ENCODE data around the gene ULK4.
"Not testable (repeated sequence)": the region's sequence is repeated elsewhere in the genome, so short reads cannot be mapped to it uniquely, and the experiment has no call there.

ULK4 gene

GRCh38 chr3:41579861-41580260 lies 382.0 kb downstream of the ULK4 start:
- DNase-seq (ENCODE audit: low read depth): no peak

- DNase-seq (ENCODE audit: low read depth): no peak
Observed at GRCh38 chr3:41578798-41579197, 383.1 kb downstream of the ULK4 start.

GRCh38 chr3:41575724-41576123 lies 386.2 kb downstream of the ULK4 start:
- DNase-seq (ENCODE audit: low read depth): no peak

GRCh38 chr3:41574900-41575299 lies 387.0 kb downstream of the ULK4 start:
- DNase-seq (ENCODE audit: low read depth): no peak

GRCh38 chr3:41573591-41573990 lies 388.3 kb downstream of the ULK4 start:
- no peak for DNase-seq (ENCODE audit: low read depth)

- DNase-seq (ENCODE audit: low read depth): no peak
Observed at GRCh38 chr3:41572092-41572491, 389.8 kb downstream of the ULK4 start.

GRCh38 chr3:41569632-41570305 lies 392.1 kb downstream of the ULK4 start:
- no peak for DNase-seq (ENCODE audit: low read depth)

- DNase-seq (ENCODE audit: low read depth): no peak
Observed at GRCh38 chr3:41565948-41566514, 395.9 kb downstream of the ULK4 start.

GRCh38 chr3:41565003-41565402 lies 396.9 kb downstream of the ULK4 start:
- no peak for DNase-seq (ENCODE audit: low read depth)

- DNase-seq (ENCODE audit: low read depth): not testable (repeated sequence)
Observed at GRCh38 chr3:41556245-41556644, 405.7 kb downstream of the ULK4 start.

- DNase-seq (ENCODE audit: low read depth): no peak
Observed at GRCh38 chr3:41532976-41533375, 428.9 kb downstream of the ULK4 start.

GRCh38 chr3:41526995-41527573 lies 434.8 kb downstream of the ULK4 start:
- no peak for DNase-seq (ENCODE audit: low read depth)

GRCh38 chr3:41525303-41526064 lies 436.4 kb downstream of the ULK4 start:
- no peak for DNase-seq (ENCODE audit: low read depth)

GRCh38 chr3:41523897-41524296 lies 438.0 kb downstream of the ULK4 start:
- no peak for DNase-seq (ENCODE audit: low read depth)

GRCh38 chr3:41522612-41523011 lies 439.3 kb downstream of the ULK4 start:
- DNase-seq (ENCODE audit: low read depth): no peak

GRCh38 chr3:41521010-41521655 lies 440.8 kb downstream of the ULK4 start:
- DNase-seq (ENCODE audit: low read depth): no peak

GRCh38 chr3:41519746-41520145 lies 442.2 kb downstream of the ULK4 start:
- no peak for DNase-seq (ENCODE audit: low read depth)

GRCh38 chr3:41518626-41519025 lies 443.3 kb downstream of the ULK4 start:
- no peak for DNase-seq (ENCODE audit: low read depth)

- no peak for DNase-seq (ENCODE audit: low read depth)
Observed at GRCh38 chr3:41508063-41508696, 453.7 kb downstream of the ULK4 start.

- DNase-seq (ENCODE audit: low read depth): no peak
Observed at GRCh38 chr3:41507336-41508062, 454.4 kb downstream of the ULK4 start.

- DNase-seq (ENCODE audit: low read depth): no peak
Observed at GRCh38 chr3:41503998-41504623, 457.8 kb downstream of the ULK4 start.

Measured in fibroblast of the conjunctiva (primary cell).